Body of pancreas (tissue), 4 donors: ENCODE results near the gene SLC25A44. TPM values are rescaled to one million over a fixed set of nuclear protein-coding genes. Genes with fewer than 3 reads are reported as not detected.

Experiments
- ATAC-seq: fragments of 150-250 bp; one replicate; pipeline ENCODE4 v1.9.1; 2016
- DNase-seq, 4 donors: peaks; one replicate each; pipeline ENCODE4 v3.0.0-alpha.2; 2019
- H3K27ac ChIP-seq, 4 donors: fragments of 200-600 bp; sonication (generic); 1 replicate in 3 of 4; 2 replicates in 1 of 4; pipeline versions ENCODE4 v1.5.1 to v1.6.1; 2016 to 2019; ENCODE audit warnings: mild to moderate bottlenecking in 1 of 4, mixed read lengths in 1 of 4, moderate library complexity in 1 of 4
- H3K27me3 ChIP-seq, 2 donors: fragments of 200-600 bp; sonication (generic); one replicate each; pipeline ENCODE4 v1.6.0; 2016; ENCODE audit warnings: mild to moderate bottlenecking in 1 of 2
- H3K36me3 ChIP-seq, 2 donors: fragments of 200-600 bp; sonication (generic); replicated peaks in 1 of 2; 2 replicates each; pipeline ENCODE4 v1.5.1; 2016; ENCODE audit warnings: low read depth in 2 of 2; ENCODE audit not compliant: insufficient read depth in 1 of 2
- H3K4me1 ChIP-seq: fragments of 200-600 bp; sonication (generic); one replicate; pipeline ENCODE4 v1.6.0; 2016
- H3K4me3 ChIP-seq, 2 donors: fragments of 200-600 bp; sonication (generic); 1 replicate in 1 of 2; 2 replicates in 1 of 2; pipeline ENCODE4 v1.5.1; 2016 to 2019
- H3K9me3 ChIP-seq, 3 donors: fragments of 200-600 bp; sonication (generic); 1 replicate in 2 of 3; 2 replicates in 1 of 3; pipeline ENCODE4 v1.5.1; 2016
- POLR2A ChIP-seq, 3 donors: fragments of 450-650 bp; IDR thresholded peaks; one replicate each; pipeline ENCODE4 v1.6.1; 2016; ENCODE audit warnings: antibody characterized with exemption in 3 of 3, mild to moderate bottlenecking in 2 of 3
- WGBS, 2 donors: methylation state at CpG; one replicate each; pipeline ENCODE4 v1.1.5; 2017; 5-methylcytosine and 5-hydroxymethylcytosine counted together
- intact Hi-C: fragments of 100-400 bp; cut with DNase I; formaldehyde crosslinking; loops from one replicate; pipeline ENCODE4 v1.15.1; 2023
- total RNA-seq, 2 donors: library from RNA; depleted of rRNA; stranded (reverse); fragments of >200 nt; gene quantifications; one replicate each; pipeline ENCODE4 v1.1.0, GENCODE V29; 2016
- TF ChIP-seq, protein P1 (sequence below), 7 experiments: fragments of 450-650 bp in 4 of 7; fragments of 200-600 bp in 3 of 7; sonication (generic) in 3 of 7; IDR thresholded peaks; one replicate each; pipeline ENCODE4 v1.5.1; 2016 to 2019; ENCODE audit warnings: antibody characterized with exemption in 7 of 7

The SLC25A44 gene
- total RNA-seq, 2 donors from 2014 or later = 5.2 to 13.2 TPM

GRCh38 chr1:156236164-156236563, 42.3 kb downstream of the SLC25A44 start:
- DNase-seq (no peak), ATAC-seq (no peak)
- no peaks in the 10 kb centered on the region for H3K4me1 ChIP-seq
- intact Hi-C loops = no loop called here
- no peak overlapping the region for H3K27ac ChIP-seq
- no peaks in the 10 kb centered on the region for H3K27me3 ChIP-seq
- no peak for TF ChIP-seq POLR2A (IDR thresholded peaks at IDR 0.05)
- TF ChIP-seq, protein P1, sequence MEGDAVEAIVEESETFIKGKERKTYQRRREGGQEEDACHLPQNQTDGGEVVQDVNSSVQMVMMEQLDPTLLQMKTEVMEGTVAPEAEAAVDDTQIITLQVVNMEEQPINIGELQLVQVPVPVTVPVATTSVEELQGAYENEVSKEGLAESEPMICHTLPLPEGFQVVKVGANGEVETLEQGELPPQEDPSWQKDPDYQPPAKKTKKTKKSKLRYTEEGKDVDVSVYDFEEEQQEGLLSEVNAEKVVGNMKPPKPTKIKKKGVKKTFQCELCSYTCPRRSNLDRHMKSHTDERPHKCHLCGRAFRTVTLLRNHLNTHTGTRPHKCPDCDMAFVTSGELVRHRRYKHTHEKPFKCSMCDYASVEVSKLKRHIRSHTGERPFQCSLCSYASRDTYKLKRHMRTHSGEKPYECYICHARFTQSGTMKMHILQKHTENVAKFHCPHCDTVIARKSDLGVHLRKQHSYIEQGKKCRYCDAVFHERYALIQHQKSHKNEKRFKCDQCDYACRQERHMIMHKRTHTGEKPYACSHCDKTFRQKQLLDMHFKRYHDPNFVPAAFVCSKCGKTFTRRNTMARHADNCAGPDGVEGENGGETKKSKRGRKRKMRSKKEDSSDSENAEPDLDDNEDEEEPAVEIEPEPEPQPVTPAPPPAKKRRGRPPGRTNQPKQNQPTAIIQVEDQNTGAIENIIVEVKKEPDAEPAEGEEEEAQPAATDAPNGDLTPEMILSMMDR (IDR thresholded peaks at IDR 0.05) = no peak
- no peak overlapping the region for H3K4me3 ChIP-seq
- H3K9me3 ChIP-seq = no peaks in the 10 kb centered on the region
- peaks cover 0 to 22% of the 10 kb centered on the region in 2 donors for H3K36me3 ChIP-seq
- WGBS, 2 donors = 90 to 99% methylated on average over 6 to 9 of the region's 12 CpGs

DNA sequence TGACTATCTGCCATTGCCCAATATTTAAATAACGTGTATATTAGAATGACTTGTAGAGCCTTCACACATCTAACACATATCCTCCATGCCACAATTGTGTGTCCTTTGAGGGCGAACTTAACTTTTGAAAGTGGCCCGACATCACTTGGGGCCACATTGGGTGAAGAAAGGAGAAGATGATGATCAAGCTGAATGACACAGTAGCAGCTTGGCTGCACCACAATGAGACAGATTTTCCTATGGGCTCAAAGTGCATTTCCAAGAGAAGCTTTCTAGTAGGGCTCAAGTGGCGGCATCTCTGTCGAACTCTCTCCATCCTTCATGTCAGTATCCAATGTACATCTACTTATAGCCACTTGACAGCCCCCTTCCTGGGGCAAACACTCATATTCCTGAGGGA, 44.3 kb downstream of the SLC25A44 start:
- Histone ChIP-seq H3K36me3 (peaks cover 0 to 22% of the 10 kb centered on the region in 2 donors), H3K27ac (no peak overlapping the region), H3K27me3 (no peaks in the 10 kb centered on the region), H3K4me1 (no peaks in the 10 kb centered on the region), H3K4me3 (no peak overlapping the region), H3K9me3 (no peaks in the 10 kb centered on the region)
- DNase-seq (no peak), ATAC-seq (no peak)
- WGBS, 2 donors = 86 to 96% methylated on average over 5 of the region's 5 CpGs
- intact Hi-C loops = no loop called here
- no peak for TF ChIP-seq POLR2A (IDR thresholded peaks at IDR 0.05)
- TF ChIP-seq, protein P1 (IDR thresholded peaks at IDR 0.05) = no peak

DNA sequence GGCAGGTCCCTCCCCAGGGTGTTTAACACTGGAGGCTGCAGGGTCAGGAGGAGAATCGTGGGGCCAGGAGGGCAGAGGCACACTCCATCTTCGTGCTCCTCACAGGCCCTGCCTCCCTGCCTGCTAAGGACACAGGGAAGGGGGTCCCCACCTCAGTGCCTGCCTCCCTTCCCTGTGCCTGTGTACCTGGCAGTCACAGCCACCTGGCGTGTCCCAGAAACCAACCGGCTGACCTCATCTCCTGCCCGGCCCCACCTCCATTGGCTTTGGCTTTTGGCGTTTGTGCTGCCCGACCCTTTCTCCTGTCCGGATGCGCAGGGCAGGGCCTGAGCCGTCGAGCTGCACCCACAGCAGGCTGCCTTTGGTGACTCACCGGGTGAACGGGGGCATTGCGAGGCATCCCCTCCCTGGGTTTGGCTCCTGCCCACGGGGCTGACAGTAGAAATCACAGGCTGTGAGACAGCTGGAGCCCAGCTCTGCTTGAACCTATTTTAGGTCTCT, 47.5 kb downstream of the SLC25A44 start:
- DNase-seq = no peak
- H3K9me3 ChIP-seq = no peaks in the 10 kb centered on the region
- TF ChIP-seq, protein P1 (IDR thresholded peaks at IDR 0.05) = no peak
- no peak for TF ChIP-seq POLR2A (IDR thresholded peaks at IDR 0.05)
- H3K27me3 ChIP-seq = no peaks in the 10 kb centered on the region
- ATAC-seq = no peak
- peaks cover 0 to 20% of the 10 kb centered on the region in 2 donors for H3K36me3 ChIP-seq
- intact Hi-C loops = no loop called here
- 58 to 71% methylated on average over 7 to 15 of the region's 15 CpGs for WGBS, 2 donors
- H3K4me3 ChIP-seq = no peak overlapping the region
- peaks cover 14% of the 10 kb centered on the region for H3K4me1 ChIP-seq
- no peak overlapping the region for H3K27ac ChIP-seq

DNA sequence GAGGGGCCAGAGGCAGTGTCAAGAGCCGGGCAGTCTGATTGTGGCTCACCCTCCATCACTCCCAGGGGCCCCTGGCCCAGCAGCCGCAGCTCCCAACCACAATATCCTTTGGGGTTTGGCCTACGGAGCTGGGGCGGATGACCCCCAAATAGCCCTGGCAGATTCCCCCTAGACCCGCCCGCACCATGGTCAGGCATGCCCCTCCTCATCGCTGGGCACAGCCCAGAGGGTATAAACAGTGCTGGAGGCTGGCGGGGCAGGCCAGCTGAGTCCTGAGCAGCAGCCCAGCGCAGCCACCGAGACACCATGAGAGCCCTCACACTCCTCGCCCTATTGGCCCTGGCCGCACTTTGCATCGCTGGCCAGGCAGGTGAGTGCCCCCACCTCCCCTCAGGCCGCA, 48.0 kb downstream of the SLC25A44 start, which contains the start of gene BGLAP:
TSS of gene BGLAP (plus strand) at position 259 of the 400 bp plus-strand sequence. CDS start at position 307, 48 bp downstream.
- intact Hi-C loops = no loop called here
- no peaks in the 10 kb centered on the region for H3K27me3 ChIP-seq
- H3K27ac ChIP-seq = no peak within 1 kb of the TSS
- H3K9me3 ChIP-seq = no peaks in the 10 kb centered on the region
- H3K4me3 ChIP-seq = no peak within 1 kb of the TSS
- WGBS, 2 donors = 79 to 89% methylated on average over 10 to 14 of the region's 14 CpGs
- H3K36me3 ChIP-seq = peaks cover 0 to 14% of the 10 kb centered on the region in 2 donors
- TF ChIP-seq POLR2A (IDR thresholded peaks at IDR 0.05) = no peak
- TF ChIP-seq, protein P1 (IDR thresholded peaks at IDR 0.05) = no peak
- peaks cover 16% of the 10 kb centered on the region for H3K4me1 ChIP-seq
- DNase-seq (no peak), ATAC-seq (no peak)

GRCh38 chr1:156242738-156243137, 48.8 kb downstream of the SLC25A44 start:
- WGBS, 2 donors = 55 to 71% methylated on average over 6 to 10 of the region's 10 CpGs
- H3K27me3 ChIP-seq = no peaks in the 10 kb centered on the region
- H3K4me1 ChIP-seq = peaks cover 25% of the 10 kb centered on the region
- no peak overlapping the region for H3K4me3 ChIP-seq
- ATAC-seq (no peak), DNase-seq (no peak)
- TF ChIP-seq, protein P1 (IDR thresholded peaks at IDR 0.05) = no peak
- TF ChIP-seq POLR2A (IDR thresholded peaks at IDR 0.05) = no peak
- intact Hi-C loops = no loop called here
- H3K27ac ChIP-seq = no peak overlapping the region
- H3K36me3 ChIP-seq = peaks cover 0 to 14% of the 10 kb centered on the region in 2 donors
- no peaks in the 10 kb centered on the region for H3K9me3 ChIP-seq
